Central memory CD8-positive, alpha-beta T cell (primary cell): Measurements from ENCODE around the gene CD300LF.

ENCODE experiments used
- ATAC-seq: fragments of 150-1000 bp; cut with Tn5 transposase; replicated peaks from 2 replicates; pipeline ENCODE4 v1.10.0; 2022; ENCODE audit warnings: mild to moderate bottlenecking, moderate FRiP score, moderate number of reproducible peaks; ENCODE audit not compliant: poor library complexity, severe bottlenecking; ENCODE audit errors: extremely low read depth
- DNase-seq, 2 donors: peaks; one replicate each; pipeline ENCODE4 v3.0.0; 2021; ENCODE audit warnings: low spot score in 2 of 2
- H3K27ac Mint-ChIP-seq: one replicate; pipeline ENCODE4 v1.8.0; 2022; ENCODE audit warnings: low read depth, mild to moderate bottlenecking, moderate library complexity, mixed read lengths
- H3K27me3 Mint-ChIP-seq: one replicate; pipeline ENCODE4 v1.8.0; 2022; ENCODE audit warnings: mixed read lengths
- H3K36me3 Mint-ChIP-seq: one replicate; pipeline ENCODE4 v1.8.0; 2022; ENCODE audit warnings: mild to moderate bottlenecking, moderate library complexity, mixed read lengths; ENCODE audit not compliant: insufficient read depth
- H3K4me1 Mint-ChIP-seq: one replicate; pipeline ENCODE4 v1.8.0; 2022; ENCODE audit warnings: mixed read lengths
- H3K4me3 Mint-ChIP-seq: one replicate; pipeline ENCODE4 v1.8.0; 2022; ENCODE audit warnings: mild to moderate bottlenecking, moderate library complexity, mixed read lengths
- H3K9me3 Mint-ChIP-seq: one replicate; pipeline ENCODE4 v1.8.0; 2022; ENCODE audit warnings: mixed read lengths

CD300LF gene

GRCh38 chr17:74712756-74713155, at the start of gene CD300LF:
TSS of gene CD300LF (minus strand) at chr17:74712923. CDS start at chr17:74712866, 57 bp downstream.
- Mint-ChIP-seq H3K36me3 (no peaks in the 10 kb centered on the region), H3K27ac (peak within 1 kb of the TSS; percentile 16), H3K27me3 (peaks cover 29% of the 10 kb centered on the region), H3K4me1 (peaks cover 19% of the 10 kb centered on the region), H3K4me3 (peak within 1 kb of the TSS; percentile 36), H3K9me3 (no peaks in the 10 kb centered on the region)
- ATAC-seq (no peak), DNase-seq (no peak)

- Mint-ChIP-seq H3K9me3 (no peaks in the 10 kb centered on the region), H3K36me3 (peaks cover 42% of the 10 kb centered on the region), H3K27me3 (no peaks in the 10 kb centered on the region), H3K27ac (peak overlapping the region; percentile 35), H3K4me3 (no peak overlapping the region), H3K4me1 (peaks cover 46% of the 10 kb centered on the region)
- ATAC-seq (no peak), DNase-seq (no peak)
Observed at GRCh38 chr17:74761931-74762330, 49.2 kb upstream of the CD300LF start.

GRCh38 chr17:74761419-74761818, 48.7 kb upstream of the CD300LF start:
- ATAC-seq (no peak), DNase-seq (no peak)
- Mint-ChIP-seq H3K9me3 (no peaks in the 10 kb centered on the region), H3K36me3 (peaks cover 44% of the 10 kb centered on the region), H3K4me1 (peaks cover 51% of the 10 kb centered on the region), H3K4me3 (peak overlapping the region; percentile 100), H3K27me3 (no peaks in the 10 kb centered on the region), H3K27ac (peak overlapping the region; percentile 35)

DNA sequence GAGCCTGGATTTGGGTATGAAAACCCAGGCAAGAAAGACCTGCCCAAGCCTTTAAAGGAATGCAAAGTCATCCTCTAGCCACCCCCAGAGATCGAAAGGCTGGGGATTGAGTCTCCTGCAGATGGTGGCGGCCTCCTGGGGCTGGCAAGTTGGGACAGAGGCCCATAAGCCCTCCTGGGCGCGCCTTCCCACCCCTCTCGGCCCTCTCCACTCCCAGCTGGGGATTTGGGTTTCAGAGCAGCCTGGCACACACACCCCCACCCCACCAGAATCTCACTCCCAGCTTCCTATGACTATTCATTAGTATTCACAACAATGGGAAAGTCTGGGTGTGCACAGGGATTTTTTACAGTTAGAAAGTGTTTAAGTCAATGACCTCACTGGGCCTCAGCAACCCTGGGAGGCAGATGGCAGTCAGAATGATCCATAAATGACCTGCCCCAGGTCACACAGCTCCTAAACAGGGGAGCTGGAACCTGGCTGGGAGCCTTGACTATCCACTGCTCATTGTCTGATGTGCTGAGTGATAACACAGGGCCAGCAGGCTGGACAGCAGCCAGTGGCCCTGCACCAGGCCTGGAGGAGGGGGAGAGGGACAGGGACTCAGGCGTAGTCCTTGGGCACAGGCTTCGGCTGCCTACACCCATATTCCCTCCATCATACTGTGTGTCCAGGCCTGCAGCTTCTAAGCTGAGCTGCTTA, 47.8 kb upstream of the CD300LF start:
- Mint-ChIP-seq H3K36me3 (peaks cover 40% of the 10 kb centered on the region), H3K4me1 (peaks cover 52% of the 10 kb centered on the region), H3K27me3 (no peaks in the 10 kb centered on the region), H3K4me3 (peak overlapping the region; percentile 100), H3K27ac (peak overlapping the region; percentile 90), H3K9me3 (no peaks in the 10 kb centered on the region)
- ATAC-seq (no peak), DNase-seq (no peak)

GRCh38 chr17:74759941-74760340, 47.2 kb upstream of the CD300LF start:
- Mint-ChIP-seq H3K9me3 (no peaks in the 10 kb centered on the region), H3K4me1 (peaks cover 58% of the 10 kb centered on the region), H3K4me3 (peak overlapping the region; percentile 100), H3K27ac (peak overlapping the region; percentile 90), H3K36me3 (peaks cover 38% of the 10 kb centered on the region), H3K27me3 (no peaks in the 10 kb centered on the region)
- DNase-seq (no peak), ATAC-seq (no peak)

- DNase-seq (peak; percentile 46 to 50), ATAC-seq (peak; percentile 90)
- H3K4me1 Mint-ChIP-seq = peaks cover 64% of the 10 kb centered on the region
- no peaks in the 10 kb centered on the region for H3K27me3 Mint-ChIP-seq
- H3K36me3 Mint-ChIP-seq = peaks cover 38% of the 10 kb centered on the region
- H3K4me3 Mint-ChIP-seq = peak overlapping the region; percentile 100
- peak overlapping the region; percentile 90 for H3K27ac Mint-ChIP-seq
- no peaks in the 10 kb centered on the region for H3K9me3 Mint-ChIP-seq
Observed at GRCh38 chr17:74759243-74759801, 46.6 kb upstream of the CD300LF start.

- Mint-ChIP-seq H3K27me3 (no peaks in the 10 kb centered on the region), H3K9me3 (no peaks in the 10 kb centered on the region), H3K27ac (peak overlapping the region; percentile 90), H3K4me3 (peak overlapping the region; percentile 100), H3K36me3 (peaks cover 38% of the 10 kb centered on the region), H3K4me1 (peaks cover 69% of the 10 kb centered on the region)
- ATAC-seq (peak; percentile 15), DNase-seq (no peak)
Observed at GRCh38 chr17:74758848-74759168, 46.1 kb upstream of the CD300LF start.

DNA sequence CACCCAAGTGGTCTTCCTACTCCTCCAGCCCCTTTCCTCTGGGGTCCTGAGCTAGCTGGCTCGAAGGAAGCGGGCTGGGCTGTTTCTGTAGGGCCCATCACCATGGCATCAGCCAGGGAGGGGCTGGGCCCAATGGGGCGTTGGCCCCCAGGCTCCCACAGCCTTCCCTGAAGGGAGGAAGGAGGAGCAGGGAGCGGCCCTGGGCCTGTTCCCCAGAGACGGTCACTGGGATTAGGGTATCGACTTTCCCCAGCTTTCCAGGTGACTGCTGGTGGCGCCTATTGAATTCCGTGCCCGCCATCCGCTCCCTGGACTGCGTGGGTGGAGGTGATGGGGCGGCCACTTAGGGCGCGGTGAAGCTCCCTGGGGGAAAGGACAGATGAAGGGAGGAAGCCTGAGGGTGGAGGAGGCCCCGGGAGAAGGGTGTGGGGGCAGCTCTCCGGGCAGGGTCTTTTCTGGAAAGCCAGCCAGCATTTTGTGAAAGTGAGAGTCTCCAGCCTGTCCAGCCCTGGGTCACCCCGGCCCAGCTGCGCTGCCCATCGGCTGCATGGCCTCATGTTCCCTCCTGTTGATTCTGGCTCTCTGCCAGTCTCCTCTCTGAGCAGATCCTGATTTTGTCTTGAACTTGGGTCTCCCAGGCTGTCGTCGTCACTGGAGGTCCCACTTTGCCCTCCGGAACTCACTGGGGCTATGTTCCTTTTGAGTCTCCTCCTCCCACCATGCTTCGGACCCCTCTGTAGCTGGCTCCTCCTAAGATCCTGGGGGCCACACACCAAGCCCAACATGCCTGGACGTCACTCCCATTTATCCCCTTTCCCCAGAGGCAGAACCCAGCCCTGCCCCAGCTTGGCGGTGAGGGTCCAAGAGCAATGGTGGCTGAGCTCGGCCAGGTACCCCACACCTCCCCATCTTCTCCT, 45.5 kb upstream of the CD300LF start:
- ATAC-seq (no peak), DNase-seq (no peak)
- H3K4me1 Mint-ChIP-seq = peaks cover 73% of the 10 kb centered on the region
- peaks cover 40% of the 10 kb centered on the region for H3K36me3 Mint-ChIP-seq
- no peaks in the 10 kb centered on the region for H3K27me3 Mint-ChIP-seq
- H3K27ac Mint-ChIP-seq = peak overlapping the region; percentile 90
- peak overlapping the region; percentile 100 for H3K4me3 Mint-ChIP-seq
- H3K9me3 Mint-ChIP-seq = no peaks in the 10 kb centered on the region

- Mint-ChIP-seq H3K4me1 (peaks cover 73% of the 10 kb centered on the region), H3K27ac (peak overlapping the region; percentile 90), H3K36me3 (peaks cover 41% of the 10 kb centered on the region), H3K9me3 (no peaks in the 10 kb centered on the region), H3K27me3 (no peaks in the 10 kb centered on the region), H3K4me3 (peak overlapping the region; percentile 100)
- DNase-seq (no peak), ATAC-seq (no peak)
Observed at GRCh38 chr17:74757502-74757901, 44.8 kb upstream of the CD300LF start.

DNA sequence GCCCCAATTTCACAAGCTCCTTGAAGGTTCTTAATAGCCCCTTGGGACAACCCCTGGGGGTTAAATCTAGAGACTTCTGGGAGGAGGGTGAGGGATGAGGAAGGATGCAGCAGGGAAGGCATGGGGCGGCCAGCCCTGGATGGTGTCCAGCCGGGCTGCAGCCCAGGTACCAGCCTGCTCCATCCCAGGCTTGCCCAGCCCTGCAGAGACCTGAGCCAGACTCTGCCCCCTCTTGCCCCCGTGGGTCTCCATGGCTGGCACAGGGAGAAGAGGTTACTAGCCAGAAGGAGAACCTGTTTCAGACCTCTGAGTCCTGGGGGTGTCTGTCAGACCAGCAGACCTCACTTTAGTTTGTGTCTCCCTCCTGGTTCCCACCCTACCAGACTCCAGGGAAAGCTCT, 44.2 kb upstream of the CD300LF start:
- DNase-seq (no peak), ATAC-seq (no peak)
- Mint-ChIP-seq H3K36me3 (peaks cover 46% of the 10 kb centered on the region), H3K27me3 (no peaks in the 10 kb centered on the region), H3K9me3 (no peaks in the 10 kb centered on the region), H3K4me3 (peak overlapping the region; percentile 100), H3K4me1 (peaks cover 79% of the 10 kb centered on the region), H3K27ac (peak overlapping the region; percentile 90)

GRCh38 chr17:74755533-74755932, 42.8 kb upstream of the CD300LF start:
- Mint-ChIP-seq H3K4me3 (peak overlapping the region; percentile 100), H3K9me3 (no peaks in the 10 kb centered on the region), H3K36me3 (peaks cover 58% of the 10 kb centered on the region), H3K4me1 (peaks cover 84% of the 10 kb centered on the region), H3K27me3 (no peaks in the 10 kb centered on the region), H3K27ac (no peak overlapping the region)
- no peak for DNase-seq
- ATAC-seq = no peak

DNA sequence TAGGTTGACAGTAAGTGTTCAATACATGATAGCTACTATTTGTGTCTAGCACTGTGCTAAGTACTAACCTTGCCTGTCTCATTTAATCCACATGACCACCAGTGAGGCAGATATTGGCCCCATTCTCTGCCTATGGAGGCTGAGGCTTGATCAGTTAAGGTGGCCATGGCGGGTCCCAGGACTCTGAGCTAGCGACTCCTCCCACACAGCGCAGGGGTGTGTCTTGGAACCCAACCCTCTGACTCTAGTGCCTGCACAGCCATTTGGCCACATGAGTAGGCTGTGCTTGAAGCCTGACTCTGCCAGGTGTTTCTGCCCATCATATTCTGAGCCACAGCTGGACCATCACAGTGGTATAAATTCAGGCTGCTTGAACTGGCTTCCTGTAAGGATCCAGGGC, 42.1 kb upstream of the CD300LF start:
- peaks cover 64% of the 10 kb centered on the region for H3K36me3 Mint-ChIP-seq
- H3K4me1 Mint-ChIP-seq = peaks cover 89% of the 10 kb centered on the region
- DNase-seq (no peak), ATAC-seq (no peak)
- no peaks in the 10 kb centered on the region for H3K27me3 Mint-ChIP-seq
- H3K4me3 Mint-ChIP-seq = peak overlapping the region; percentile 100
- H3K27ac Mint-ChIP-seq = peak overlapping the region; percentile 89
- H3K9me3 Mint-ChIP-seq = no peaks in the 10 kb centered on the region
